ENCODE measurements around the gene PLEKHM3. TPM values are rescaled to one million over a fixed set of nuclear protein-coding genes. Genes with fewer than 3 reads are reported as not detected.

The PLEKHM3 gene
- total RNA-seq, 1 donor from 2014 or later, result 9.1 TPM

DNA sequence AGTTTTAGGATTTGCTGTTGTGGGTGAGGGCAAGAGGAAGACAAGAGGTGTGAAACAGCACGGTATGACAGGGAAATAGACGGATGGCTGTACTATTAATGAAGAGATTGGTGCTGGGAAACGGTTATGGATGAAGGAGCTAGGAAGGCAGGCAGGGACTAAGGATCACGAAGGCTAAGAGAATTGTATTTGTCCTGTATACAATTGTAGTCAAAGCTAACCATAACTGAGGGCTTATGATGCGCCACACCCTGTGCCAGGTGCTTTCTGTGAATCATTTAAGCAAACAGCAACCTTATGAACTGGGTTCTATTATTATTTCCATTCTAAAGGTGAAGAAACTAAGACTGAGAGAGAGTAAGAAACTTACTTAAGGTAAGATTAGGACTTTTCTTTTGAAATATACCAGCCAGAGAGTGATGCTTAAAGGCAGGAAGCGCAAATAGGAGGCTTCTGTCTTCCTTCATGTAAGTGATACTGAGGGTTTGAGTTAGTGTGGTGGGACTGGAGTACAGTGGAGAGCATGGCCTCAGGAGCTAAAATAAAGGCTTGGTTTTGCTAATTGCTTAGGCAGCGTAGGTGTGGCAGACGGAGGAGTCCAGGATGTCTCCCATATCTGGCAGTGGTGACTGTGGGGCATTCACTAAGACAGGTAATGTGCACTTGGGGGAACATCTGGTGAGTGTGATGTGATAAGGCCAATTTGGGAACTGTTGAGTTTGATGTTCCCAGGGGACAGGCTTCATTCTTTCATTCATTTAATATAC lies 85.8 kb downstream of the PLEKHM3 start:
- H3K9me3 Mint-ChIP-seq (ENCODE audit: low read depth), result no peaks in the 10 kb centered on the region
- no peak overlapping the region for H3K4me3 Mint-ChIP-seq (ENCODE audit: unreplicated experiment)
- no peak for TF ChIP-seq CTCF (IDR thresholded peaks at IDR 0.05)
- no peak overlapping the region for H3K27ac Mint-ChIP-seq (ENCODE audit: unreplicated experiment)
- peaks cover 4% of the 10 kb centered on the region for H3K4me1 Mint-ChIP-seq (ENCODE audit: low read depth)
- no peaks in the 10 kb centered on the region for H3K27me3 Mint-ChIP-seq (ENCODE audit: low read depth)
- DNase-seq (ENCODE audit: low spot score), result no peak
- H3K36me3 Mint-ChIP-seq (ENCODE audit: low read depth), result peaks cover 5% of the 10 kb centered on the region

DNA sequence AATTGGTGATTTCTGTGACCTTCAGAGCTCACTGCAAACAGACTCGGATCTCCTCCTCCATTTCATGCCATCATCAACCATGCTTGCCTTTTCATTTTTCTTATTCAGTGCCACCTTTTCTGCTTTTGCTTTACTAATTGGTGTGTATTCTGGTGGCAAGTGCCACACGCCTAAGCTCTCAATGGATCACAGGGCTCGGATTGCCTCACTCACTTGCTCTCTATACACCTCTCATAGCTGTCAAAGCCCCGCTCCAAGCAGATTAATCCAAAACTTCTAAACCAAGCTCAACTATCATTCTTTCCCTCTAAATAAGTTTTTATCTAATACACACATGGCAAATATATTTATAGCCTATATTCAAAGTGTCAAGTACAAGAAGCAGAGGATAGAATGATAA lies 86.4 kb downstream of the PLEKHM3 start:
- peaks cover 2% of the 10 kb centered on the region for H3K36me3 Mint-ChIP-seq (ENCODE audit: low read depth)
- TF ChIP-seq CTCF (IDR thresholded peaks at IDR 0.05), result no peak
- H3K9me3 Mint-ChIP-seq (ENCODE audit: low read depth), result no peaks in the 10 kb centered on the region
- no peaks in the 10 kb centered on the region for H3K27me3 Mint-ChIP-seq (ENCODE audit: low read depth)
- no peak for DNase-seq (ENCODE audit: low spot score)
- no peak overlapping the region for H3K4me3 Mint-ChIP-seq (ENCODE audit: unreplicated experiment)
- peaks cover 4% of the 10 kb centered on the region for H3K4me1 Mint-ChIP-seq (ENCODE audit: low read depth)
- no peak overlapping the region for H3K27ac Mint-ChIP-seq (ENCODE audit: unreplicated experiment)

DNA sequence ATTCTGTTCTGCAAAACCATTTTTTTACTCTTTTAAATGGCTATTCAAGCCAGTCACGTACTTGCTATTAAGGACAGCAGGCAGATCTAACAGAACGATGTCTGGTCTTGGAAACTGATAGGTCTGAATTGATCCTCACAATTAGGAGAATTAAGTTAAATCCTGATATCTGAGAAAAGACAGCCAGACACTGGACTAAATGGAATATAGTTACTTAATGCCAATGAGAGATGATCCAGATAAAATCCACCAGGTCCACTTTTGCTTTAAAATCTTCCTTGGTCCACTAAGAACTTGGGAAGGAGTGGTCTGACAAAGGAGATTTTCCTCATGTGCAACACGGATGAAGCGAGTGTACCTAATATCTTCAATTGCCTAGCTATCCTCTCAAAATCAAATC lies 86.9 kb downstream of the PLEKHM3 start:
- Mint-ChIP-seq H3K36me3 (ENCODE audit: low read depth) (peaks cover 2% of the 10 kb centered on the region), H3K9me3 (ENCODE audit: low read depth) (no peaks in the 10 kb centered on the region), H3K4me3 (ENCODE audit: unreplicated experiment) (no peak overlapping the region), H3K27ac (ENCODE audit: unreplicated experiment) (no peak overlapping the region), H3K27me3 (ENCODE audit: low read depth) (no peaks in the 10 kb centered on the region), H3K4me1 (ENCODE audit: low read depth) (peaks cover 4% of the 10 kb centered on the region)
- TF ChIP-seq CTCF (IDR thresholded peaks at IDR 0.05), result no peak
- no peak for DNase-seq (ENCODE audit: low spot score)

DNA sequence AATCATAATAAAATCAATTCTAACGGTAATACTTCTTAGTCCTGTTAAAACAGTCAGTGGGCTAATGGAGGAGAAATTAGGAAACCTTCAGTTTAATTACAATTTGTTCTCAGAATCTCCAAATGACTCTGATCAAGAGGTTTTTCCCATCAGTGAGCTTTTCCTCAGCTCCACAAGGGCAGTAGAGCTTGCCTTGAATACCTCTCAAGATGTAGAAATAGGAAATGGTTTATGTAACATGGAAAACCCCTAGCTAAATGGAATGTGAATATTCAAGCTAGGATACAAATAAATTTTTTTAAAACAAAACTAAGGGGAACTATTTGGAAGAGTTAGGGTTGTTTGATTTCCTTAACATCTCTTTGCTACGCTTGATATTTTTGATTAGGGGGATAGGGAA lies 87.5 kb downstream of the PLEKHM3 start:
- no peak overlapping the region for H3K4me3 Mint-ChIP-seq (ENCODE audit: unreplicated experiment)
- H3K27ac Mint-ChIP-seq (ENCODE audit: unreplicated experiment), result no peak overlapping the region
- H3K27me3 Mint-ChIP-seq (ENCODE audit: low read depth), result no peaks in the 10 kb centered on the region
- peaks cover 2% of the 10 kb centered on the region for H3K36me3 Mint-ChIP-seq (ENCODE audit: low read depth)
- TF ChIP-seq CTCF (IDR thresholded peaks at IDR 0.05), result no peak
- no peaks in the 10 kb centered on the region for H3K9me3 Mint-ChIP-seq (ENCODE audit: low read depth)
- DNase-seq (ENCODE audit: low spot score), result no peak
- peaks cover 4% of the 10 kb centered on the region for H3K4me1 Mint-ChIP-seq (ENCODE audit: low read depth)

GRCh38 chr2:207937253-207937652 lies 88.1 kb downstream of the PLEKHM3 start:
- H3K9me3 Mint-ChIP-seq (ENCODE audit: low read depth), result no peaks in the 10 kb centered on the region
- no peak for TF ChIP-seq CTCF (IDR thresholded peaks at IDR 0.05)
- no peak overlapping the region for H3K27ac Mint-ChIP-seq (ENCODE audit: unreplicated experiment)

More at GRCh38 chr2:207937253-207937652, 88.1 kb downstream of the PLEKHM3 start:
- H3K36me3 Mint-ChIP-seq (ENCODE audit: low read depth), result peaks cover 2% of the 10 kb centered on the region
- H3K4me3 Mint-ChIP-seq (ENCODE audit: unreplicated experiment), result no peak overlapping the region
- H3K4me1 Mint-ChIP-seq (ENCODE audit: low read depth), result peaks cover 4% of the 10 kb centered on the region
- no peak for DNase-seq (ENCODE audit: low spot score)
- H3K27me3 Mint-ChIP-seq (ENCODE audit: low read depth), result no peaks in the 10 kb centered on the region

All from chondrocyte (in vitro differentiated cells).